A549 (cell line): ENCODE measurements around the gene NCOA3.

ENCODE experiments used
- CEBPB ChIP-seq, 2 experiments: fragments of >200 bp in 1 of 2; sonication (Bioruptor Twin) in 1 of 2; formaldehyde crosslinking in 1 of 2; IDR thresholded peaks; 2 replicates each; pipeline ENCODE4 v1.6.1; 2012 to 2016
- JUN ChIP-seq, 2 experiments: fragments of >200 bp; sonication (Bioruptor Twin); formaldehyde crosslinking; IDR thresholded peaks; 2 replicates in 1 of 2; 3 replicates in 1 of 2; pipeline ENCODE4 v1.6.1; 2016 to 2017
- POLR2A ChIP-seq: IDR thresholded peaks from 2 replicates; pipeline ENCODE4 v1.6.1; 2012; ENCODE audit warnings: mild to moderate bottlenecking, low read length
- RAD21 ChIP-seq, 2 experiments: fragments of >200 bp in 1 of 2; sonication (Bioruptor Twin) in 1 of 2; formaldehyde crosslinking in 1 of 2; IDR thresholded peaks in 1 of 2; conservative IDR thresholded peaks in 1 of 2; 2 replicates in 1 of 2; 3 replicates in 1 of 2; pipeline ENCODE4 v1.6.1; 2012 to 2018; ENCODE audit warnings: inconsistent platforms in 1 of 2

- TF ChIP-seq JUN (IDR thresholded peaks at IDR 0.05) = no peak
- TF ChIP-seq POLR2A = no peak
- TF ChIP-seq CEBPB (IDR thresholded peaks at IDR 0.05) = no peak
- TF ChIP-seq RAD21 (conservative IDR thresholded peaks at IDR 0.05 in 1 of 2, IDR thresholded peaks at IDR 0.05 in 1 of 2) = no peak
These were observed 185.7 kb downstream of the NCOA3 start for GRCh38 chr20:47687095-47687987.
